ENCODE data around the gene FBXL14. TPM values are rescaled to one million over a fixed set of nuclear protein-coding genes. Genes with fewer than 3 reads are reported as not detected.
A peak's percentile ranks its signal among the peaks of the same experiment; 100 is the strongest.
"Not testable (repeated sequence)": the region's sequence is repeated elsewhere in the genome, so short reads cannot be mapped to it uniquely, and the experiment has no call there.

FBXL14 gene
- total RNA-seq, 2 experiments from 2014 or later, result 33.7 to 34.8 TPM

GRCh38 chr12:1611803-1612572, 17.6 kb upstream of the FBXL14 start:
- no peak overlapping the region for H3K27ac Mint-ChIP-seq

GRCh38 chr12:1610072-1610643, 15.8 kb upstream of the FBXL14 start:
- Mint-ChIP-seq H3K4me1 (peaks cover 8% of the 10 kb centered on the region), H3K27ac (no peak overlapping the region), H3K9me3 (no peaks in the 10 kb centered on the region), H3K27me3 (peaks cover 27% of the 10 kb centered on the region), H3K36me3 (no peaks in the 10 kb centered on the region), H3K4me3 (no peak overlapping the region)
- DNase-seq (no peak), ATAC-seq (ENCODE audit: low read depth) (no peak)
- POLR2A ChIA-PET, result no interaction called here

More at GRCh38 chr12:1611803-1612572, 17.6 kb upstream of the FBXL14 start:
- DNase-seq (no peak), ATAC-seq (ENCODE audit: low read depth) (no peak)
- Mint-ChIP-seq H3K9me3 (no peaks in the 10 kb centered on the region), H3K4me3 (no peak overlapping the region), H3K4me1 (peaks cover 7% of the 10 kb centered on the region), H3K36me3 (no peaks in the 10 kb centered on the region), H3K27me3 (peaks cover 29% of the 10 kb centered on the region)
- POLR2A ChIA-PET, result no interaction called here

- H3K27ac Mint-ChIP-seq, result no peak overlapping the region
- peaks cover 15% of the 10 kb centered on the region for H3K4me1 Mint-ChIP-seq
- H3K36me3 Mint-ChIP-seq, result no peaks in the 10 kb centered on the region
- no peaks in the 10 kb centered on the region for H3K9me3 Mint-ChIP-seq
- no peak for ATAC-seq (ENCODE audit: low read depth)
- peaks cover 23% of the 10 kb centered on the region for H3K27me3 Mint-ChIP-seq
- POLR2A ChIA-PET, result no interaction called here
- DNase-seq, result no peak
- no peak overlapping the region for H3K4me3 Mint-ChIP-seq
Measured at GRCh38 chr12:1608713-1609119, 14.3 kb upstream of the FBXL14 start.

GRCh38 chr12:1607940-1608712, 13.7 kb upstream of the FBXL14 start:
- Mint-ChIP-seq H3K4me3 (no peak overlapping the region), H3K4me1 (peaks cover 15% of the 10 kb centered on the region), H3K36me3 (no peaks in the 10 kb centered on the region), H3K27ac (no peak overlapping the region), H3K27me3 (peaks cover 18% of the 10 kb centered on the region), H3K9me3 (no peaks in the 10 kb centered on the region)
- no peak for DNase-seq
- POLR2A ChIA-PET, result no interaction called here
- no peak for ATAC-seq (ENCODE audit: low read depth)

GRCh38 chr12:1606021-1606622, 11.7 kb upstream of the FBXL14 start:
- Mint-ChIP-seq H3K27ac (no peak overlapping the region), H3K4me3 (peak overlapping the region; percentile 83), H3K36me3 (peaks cover 3% of the 10 kb centered on the region), H3K4me1 (peaks cover 26% of the 10 kb centered on the region), H3K27me3 (peaks cover 5% of the 10 kb centered on the region), H3K9me3 (no peaks in the 10 kb centered on the region)
- POLR2A ChIA-PET, result interaction anchor here (0.8 kb wide), 1 partner anchor 11 kb away, joined by 4 read pairs; the partner anchor contains the start of gene FBXL14
- no peak for DNase-seq
- ATAC-seq (ENCODE audit: low read depth), result no peak

- ATAC-seq (ENCODE audit: low read depth) (peak; percentile 69), DNase-seq (peak; percentile 63)
- Mint-ChIP-seq H3K9me3 (no peaks in the 10 kb centered on the region), H3K4me1 (peaks cover 29% of the 10 kb centered on the region), H3K4me3 (peak overlapping the region; percentile 83), H3K36me3 (peaks cover 3% of the 10 kb centered on the region), H3K27me3 (peaks cover 2% of the 10 kb centered on the region), H3K27ac (peak overlapping the region; percentile 27)
- POLR2A ChIA-PET, result interaction anchor here (0.6 to 0.8 kb wide), 2 partner anchors 11 to 12 kb away, joined by 4 read pairs; partner anchors contain the start of gene FBXL14
Measured at GRCh38 chr12:1605129-1606020, 11.0 kb upstream of the FBXL14 start.

- Mint-ChIP-seq H3K27ac (peak overlapping the region; percentile 79), H3K4me1 (peaks cover 29% of the 10 kb centered on the region), H3K27me3 (peaks cover 2% of the 10 kb centered on the region), H3K4me3 (peak overlapping the region; percentile 36), H3K36me3 (peaks cover 3% of the 10 kb centered on the region), H3K9me3 (no peaks in the 10 kb centered on the region)
- ATAC-seq (ENCODE audit: low read depth) (no peak), DNase-seq (no peak)
- POLR2A ChIA-PET, result interaction anchor here (3.6 kb wide), 1 partner anchor 11 kb away, joined by 46 read pairs; no protein-coding TSS in a partner anchor
Measured at GRCh38 chr12:1604464-1604863, 10.1 kb upstream of the FBXL14 start.

- H3K27ac Mint-ChIP-seq, result peak overlapping the region; percentile 98
- peaks cover 29% of the 10 kb centered on the region for H3K4me1 Mint-ChIP-seq
- ATAC-seq (ENCODE audit: low read depth) (no peak), DNase-seq (no peak)
- H3K4me3 Mint-ChIP-seq, result no peak overlapping the region
- POLR2A ChIA-PET, result interaction anchor here (1.6 to 3.6 kb wide), 3 partner anchors 9 to 654 kb away, joined by 4 to 46 read pairs (median 6); partner anchors contain the start of genes FBXL14 and RAD52
- H3K9me3 Mint-ChIP-seq, result no peaks in the 10 kb centered on the region
- peaks cover 3% of the 10 kb centered on the region for H3K36me3 Mint-ChIP-seq
- H3K27me3 Mint-ChIP-seq, result no peaks in the 10 kb centered on the region
Measured at GRCh38 chr12:1603269-1603993, 9.1 kb upstream of the FBXL14 start.

GRCh38 chr12:1602706-1603105, 8.3 kb upstream of the FBXL14 start:
- POLR2A ChIA-PET, result interaction anchor here (1.3 to 3.6 kb wide), 5 partner anchors 8 to 653 kb away, joined by 3 to 46 read pairs (median 6); partner anchors contain the start of genes ERC1, FBXL14 and RAD52
- peak overlapping the region; percentile 87 for H3K4me3 Mint-ChIP-seq
- peaks cover 29% of the 10 kb centered on the region for H3K4me1 Mint-ChIP-seq
- ATAC-seq (ENCODE audit: low read depth); DNase-seq; H3K36me3 Mint-ChIP-seq; H3K9me3 Mint-ChIP-seq; H3K27me3 Mint-ChIP-seq: not testable (repeated sequence)
- H3K27ac Mint-ChIP-seq, result peak overlapping the region; percentile 98

GRCh38 chr12:1598757-1599156, 4.4 kb upstream of the FBXL14 start:
- Mint-ChIP-seq H3K36me3 (peaks cover 3% of the 10 kb centered on the region), H3K27ac (no peak overlapping the region), H3K27me3 (no peaks in the 10 kb centered on the region), H3K9me3 (no peaks in the 10 kb centered on the region), H3K4me1 (peaks cover 26% of the 10 kb centered on the region), H3K4me3 (no peak overlapping the region)
- ATAC-seq (ENCODE audit: low read depth), result no peak
- POLR2A ChIA-PET, result no interaction called here
- no peak for DNase-seq

- Mint-ChIP-seq H3K27me3 (no peaks in the 10 kb centered on the region), H3K4me3 (peak overlapping the region; percentile 87), H3K4me1 (peaks cover 29% of the 10 kb centered on the region), H3K9me3 (no peaks in the 10 kb centered on the region), H3K36me3 (peaks cover 11% of the 10 kb centered on the region), H3K27ac (peak overlapping the region; percentile 91)
- ATAC-seq (ENCODE audit: low read depth) (no peak), DNase-seq (no peak)
- POLR2A ChIA-PET, result interaction anchor here (1.2 kb wide), 1 partner anchor 66 kb away, joined by 5 read pairs; no protein-coding TSS in a partner anchor
Measured at GRCh38 chr12:1595690-1596347, 1.4 kb upstream of the FBXL14 start.
